HG03575 (cell line): ENCODE data around the gene PSG5.
"Not testable (repeated sequence)": the region's sequence is repeated elsewhere in the genome, so short reads cannot be mapped to it uniquely, and the experiment has no call there.

ENCODE experiments used
- ATAC-seq: cut with Tn5 transposase; IDR thresholded peaks from one replicate; pipeline ENCODE4 v1.9.1; 2021; ENCODE audit not compliant: unreplicated experiment, insufficient number of reproducible peaks, low FRiP score; ENCODE audit errors: extremely low read depth

Gene PSG5

GRCh38 chr19:43192381-43193155, 6.2 kb upstream of the PSG5 start:
- not testable (repeated sequence) for ATAC-seq

GRCh38 chr19:43188092-43188491, 1.8 kb upstream of the PSG5 start:
- not testable (repeated sequence) for ATAC-seq

GRCh38 chr19:43181869-43182771, 4.2 kb downstream of the PSG5 start:
- not testable (repeated sequence) for ATAC-seq

GRCh38 chr19:43179569-43180147, 6.7 kb downstream of the PSG5 start:
- not testable (repeated sequence) for ATAC-seq

- ATAC-seq = not testable (repeated sequence)
Observed at GRCh38 chr19:43178577-43178976, 7.8 kb downstream of the PSG5 start.

GRCh38 chr19:43165906-43166305, 20.4 kb downstream of the PSG5 start:
- not testable (repeated sequence) for ATAC-seq

GRCh38 chr19:43163135-43163534, 23.2 kb downstream of the PSG5 start:
- not testable (repeated sequence) for ATAC-seq

- not testable (repeated sequence) for ATAC-seq
Observed at GRCh38 chr19:43162261-43162660, 24.1 kb downstream of the PSG5 start.

- no peak for ATAC-seq
Observed at GRCh38 chr19:43152214-43152613, 34.1 kb downstream of the PSG5 start.

- not testable (repeated sequence) for ATAC-seq
Observed at GRCh38 chr19:43149788-43150187, 36.5 kb downstream of the PSG5 start.

GRCh38 chr19:43148233-43148632, 38.1 kb downstream of the PSG5 start:
- ATAC-seq = no peak

GRCh38 chr19:43141763-43142162, 44.6 kb downstream of the PSG5 start:
- ATAC-seq = not testable (repeated sequence)

- ATAC-seq = no peak
Observed at GRCh38 chr19:43132696-43133095, 53.6 kb downstream of the PSG5 start.

- ATAC-seq = not testable (repeated sequence)
Observed at GRCh38 chr19:43131281-43131842, 55.0 kb downstream of the PSG5 start.

GRCh38 chr19:43129197-43129596, 57.1 kb downstream of the PSG5 start:
- not testable (repeated sequence) for ATAC-seq

- not testable (repeated sequence) for ATAC-seq
Observed at GRCh38 chr19:43127336-43127735, 59.0 kb downstream of the PSG5 start.

GRCh38 chr19:43126720-43127119, 59.6 kb downstream of the PSG5 start:
- ATAC-seq = no peak

GRCh38 chr19:43124360-43124759, 62.0 kb downstream of the PSG5 start:
- ATAC-seq = no peak

GRCh38 chr19:43120433-43121026, 65.8 kb downstream of the PSG5 start:
- not testable (repeated sequence) for ATAC-seq
